Measurements from ENCODE around the gene SPATS2L.

- TF ChIP-seq, protein P1, sequence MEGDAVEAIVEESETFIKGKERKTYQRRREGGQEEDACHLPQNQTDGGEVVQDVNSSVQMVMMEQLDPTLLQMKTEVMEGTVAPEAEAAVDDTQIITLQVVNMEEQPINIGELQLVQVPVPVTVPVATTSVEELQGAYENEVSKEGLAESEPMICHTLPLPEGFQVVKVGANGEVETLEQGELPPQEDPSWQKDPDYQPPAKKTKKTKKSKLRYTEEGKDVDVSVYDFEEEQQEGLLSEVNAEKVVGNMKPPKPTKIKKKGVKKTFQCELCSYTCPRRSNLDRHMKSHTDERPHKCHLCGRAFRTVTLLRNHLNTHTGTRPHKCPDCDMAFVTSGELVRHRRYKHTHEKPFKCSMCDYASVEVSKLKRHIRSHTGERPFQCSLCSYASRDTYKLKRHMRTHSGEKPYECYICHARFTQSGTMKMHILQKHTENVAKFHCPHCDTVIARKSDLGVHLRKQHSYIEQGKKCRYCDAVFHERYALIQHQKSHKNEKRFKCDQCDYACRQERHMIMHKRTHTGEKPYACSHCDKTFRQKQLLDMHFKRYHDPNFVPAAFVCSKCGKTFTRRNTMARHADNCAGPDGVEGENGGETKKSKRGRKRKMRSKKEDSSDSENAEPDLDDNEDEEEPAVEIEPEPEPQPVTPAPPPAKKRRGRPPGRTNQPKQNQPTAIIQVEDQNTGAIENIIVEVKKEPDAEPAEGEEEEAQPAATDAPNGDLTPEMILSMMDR (conservative IDR thresholded peaks at IDR 0.05 in 1 of 2, IDR thresholded peaks at IDR 0.05 in 1 of 2; ENCODE audit: extremely low read depth in 1 of 2, insufficient read depth in 1 of 2, low read depth in 1 of 2, low read length in 2 of 2), result no peak
- TF ChIP-seq EZH2 (IDR thresholded peaks at IDR 0.05; ENCODE audit: borderline replicate concordance, low read length), result no peak
These were observed 109.0 kb downstream of the SPATS2L start for GRCh38 chr2:200415455-200415854.
